IPS-18c (cell line): ENCODE data around the gene TBC1D9.

Experiments used
- H3K4me3 ChIP-seq: 2 replicates; pipeline ENCODE4 v1.7.0; 2013; ENCODE audit warnings: low read depth, mild to moderate bottlenecking, low read length, moderate library complexity; ENCODE audit not compliant: insufficient read depth
- H3K9me3 ChIP-seq: one replicate; pipeline ENCODE4 v1.6.1; 2013; ENCODE audit warnings: mild to moderate bottlenecking, low read length, moderate library complexity; ENCODE audit not compliant: control insufficient read depth, insufficient read depth

Gene TBC1D9

DNA sequence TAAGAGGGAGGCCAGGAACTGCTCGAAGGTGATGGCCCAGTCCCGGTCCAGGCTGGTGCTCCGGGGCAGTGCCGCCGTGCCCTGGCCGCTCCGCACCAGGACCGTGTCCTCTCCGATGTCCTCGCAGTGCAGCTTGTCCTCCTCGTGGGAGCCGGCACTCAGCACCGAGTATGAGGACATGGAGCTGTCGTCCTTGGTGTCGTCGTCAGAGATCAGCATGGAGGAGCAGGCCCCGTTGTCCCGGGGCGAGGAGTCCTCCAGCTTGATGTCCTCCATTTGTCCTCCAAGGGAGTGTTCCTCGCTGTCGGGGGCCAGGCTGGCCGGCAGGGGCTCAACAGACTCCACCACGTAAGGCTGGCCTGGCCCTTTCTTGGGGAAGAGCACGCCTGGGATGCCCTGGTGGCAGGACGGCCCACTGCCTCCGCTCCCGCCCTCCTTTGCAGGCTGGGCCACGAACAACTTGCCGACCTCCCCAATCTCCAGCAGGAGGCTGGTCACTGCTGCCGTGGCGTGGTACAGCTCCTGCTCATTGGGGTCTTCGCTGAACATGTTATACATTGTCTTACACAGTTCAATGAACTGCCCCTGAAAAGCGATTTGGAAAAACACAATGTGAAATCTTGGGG is 133.7 kb downstream of the TBC1D9 start:
- no peak overlapping the region for H3K4me3 ChIP-seq
- no peaks in the 10 kb centered on the region for H3K9me3 ChIP-seq

DNA sequence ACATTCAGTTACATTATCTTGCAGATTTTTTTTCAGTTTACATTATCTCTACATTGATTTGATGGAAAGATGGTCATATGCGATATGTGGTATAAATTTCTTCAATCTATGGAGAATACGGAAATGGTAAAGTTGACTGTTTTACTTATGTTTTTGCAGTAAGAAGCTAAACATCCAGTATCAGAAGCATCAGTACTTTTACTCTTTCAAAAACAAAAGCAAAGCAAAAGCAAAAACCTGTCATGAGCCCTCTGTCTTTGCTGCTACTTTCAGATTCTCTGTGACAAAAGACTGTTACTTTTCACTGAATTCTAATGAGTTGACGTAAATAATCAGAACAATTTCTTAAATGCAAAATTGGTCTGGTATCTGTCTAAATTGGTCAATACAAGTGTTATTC is 135.0 kb downstream of the TBC1D9 start:
- no peak overlapping the region for H3K4me3 ChIP-seq
- H3K9me3 ChIP-seq = no peaks in the 10 kb centered on the region

DNA sequence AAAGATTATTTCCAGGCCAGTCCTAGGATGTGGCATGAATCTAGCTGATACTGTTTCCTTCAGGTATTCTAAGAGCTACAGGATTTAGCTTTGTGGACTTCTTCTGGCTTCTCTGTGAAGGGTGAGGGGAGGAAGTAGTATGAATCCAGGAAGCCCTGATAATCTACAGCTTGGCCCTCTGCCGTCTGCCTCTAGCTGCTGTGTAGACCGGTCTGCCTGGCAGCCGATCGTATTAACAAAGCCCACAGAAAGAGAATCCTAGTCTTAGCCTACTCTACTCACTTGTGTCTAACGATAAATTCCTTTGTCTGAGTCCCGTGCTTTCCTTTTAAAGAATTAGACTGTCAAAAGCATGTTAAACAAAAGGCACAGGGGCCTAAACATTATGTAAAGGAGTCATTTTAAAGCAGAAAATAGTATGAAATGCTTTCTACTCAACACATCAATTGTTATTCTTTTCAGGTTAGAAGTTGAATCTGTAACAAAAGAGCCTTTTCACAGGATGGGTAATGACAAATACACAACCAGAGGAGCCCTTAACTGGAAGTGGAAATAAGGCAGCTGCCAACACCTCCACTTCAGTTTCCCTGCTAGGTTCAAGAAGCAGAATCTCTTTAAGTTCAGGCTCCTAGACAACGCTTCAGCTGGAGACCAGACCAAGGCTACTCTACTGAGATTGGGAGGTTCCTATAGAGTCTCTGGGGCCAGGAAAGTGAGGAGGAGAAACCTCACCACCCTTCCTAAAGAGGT is 138.5 kb downstream of the TBC1D9 start:
- H3K4me3 ChIP-seq = no peak overlapping the region

GRCh38 chr4:140615451-140615850 is 140.7 kb downstream of the TBC1D9 start:
- H3K9me3 ChIP-seq = no peaks in the 10 kb centered on the region
- H3K4me3 ChIP-seq = no peak overlapping the region

More for the DNA sequence above, 138.5 kb downstream of the TBC1D9 start:
- no peaks in the 10 kb centered on the region for H3K9me3 ChIP-seq

GRCh38 chr4:140612357-140612756 is 143.8 kb downstream of the TBC1D9 start:
- H3K9me3 ChIP-seq = no peaks in the 10 kb centered on the region
- no peak overlapping the region for H3K4me3 ChIP-seq

- H3K9me3 ChIP-seq = no peaks in the 10 kb centered on the region
- H3K4me3 ChIP-seq = no peak overlapping the region
These were observed 144.3 kb downstream of the TBC1D9 start for GRCh38 chr4:140611854-140612253.

DNA sequence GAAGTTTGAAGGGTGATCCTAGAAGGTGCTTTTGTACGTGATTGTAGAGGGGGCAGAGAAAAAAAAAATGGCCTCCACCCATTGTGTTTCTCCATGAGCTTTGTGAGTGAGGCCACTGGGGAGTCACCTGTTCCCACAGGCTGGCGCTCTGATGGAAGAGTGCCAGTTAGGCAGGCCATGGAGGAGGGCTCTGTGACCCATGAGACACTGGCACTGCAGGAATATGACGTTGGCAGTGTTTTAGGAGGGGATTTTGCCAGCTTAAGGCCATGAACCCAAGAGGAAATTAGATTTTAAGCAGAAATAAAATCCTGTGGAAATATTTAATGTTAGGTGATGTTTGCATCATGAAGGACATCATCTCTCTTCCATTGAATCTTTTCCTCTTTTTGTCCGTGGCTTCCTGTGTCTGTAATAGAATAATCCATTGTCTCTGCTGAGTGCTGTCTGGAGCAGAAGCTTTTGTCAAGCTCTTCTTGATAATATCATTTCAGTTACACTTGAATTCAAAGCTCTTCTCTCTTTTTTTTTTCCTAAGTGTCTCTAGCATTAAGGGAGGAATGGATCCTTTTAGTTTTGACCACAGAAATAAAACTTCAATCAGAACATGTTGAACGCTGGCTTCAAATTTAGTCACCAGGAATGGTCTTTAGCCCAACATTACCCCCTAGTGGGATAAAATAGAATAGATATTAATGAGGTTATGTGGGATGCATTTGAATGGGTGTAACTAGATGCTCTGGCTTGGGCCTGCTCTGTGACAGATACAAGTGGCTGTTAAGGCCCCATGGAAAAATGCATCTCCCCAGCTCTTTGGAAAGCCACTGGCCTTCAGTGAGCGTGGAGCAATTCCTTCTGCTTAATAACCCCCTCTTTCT is 146.4 kb downstream of the TBC1D9 start:
- H3K4me3 ChIP-seq = no peak overlapping the region
- H3K9me3 ChIP-seq = no peaks in the 10 kb centered on the region

GRCh38 chr4:140607852-140608251 is 148.3 kb downstream of the TBC1D9 start:
- Histone ChIP-seq H3K9me3 (no peaks in the 10 kb centered on the region), H3K4me3 (no peak overlapping the region)

GRCh38 chr4:140604544-140604943 is 151.6 kb downstream of the TBC1D9 start:
- Histone ChIP-seq H3K4me3 (no peak overlapping the region), H3K9me3 (no peaks in the 10 kb centered on the region)

- H3K4me3 ChIP-seq = no peak overlapping the region
- no peaks in the 10 kb centered on the region for H3K9me3 ChIP-seq
These were observed 152.9 kb downstream of the TBC1D9 start for GRCh38 chr4:140603286-140603685.

DNA sequence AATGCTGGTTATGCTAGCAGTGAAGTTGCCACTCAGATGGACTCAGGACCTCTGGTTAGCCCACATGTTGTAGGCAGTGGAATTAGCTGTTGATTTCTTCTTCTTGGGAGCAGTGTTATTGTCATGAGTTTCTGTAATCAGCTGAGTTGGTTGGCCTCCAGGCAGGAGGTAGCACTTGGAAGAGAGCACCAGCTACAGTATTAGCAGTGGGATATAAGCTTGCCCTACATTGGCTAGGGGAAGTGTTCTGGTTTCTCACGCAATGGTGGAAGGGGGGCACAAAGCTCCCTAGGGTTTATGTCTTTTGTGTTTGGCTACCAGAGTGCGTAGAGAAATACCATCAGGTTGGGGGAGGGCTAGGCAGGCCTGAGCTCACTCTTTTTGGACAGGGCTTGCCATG is 153.5 kb downstream of the TBC1D9 start:
- no peaks in the 10 kb centered on the region for H3K9me3 ChIP-seq
- H3K4me3 ChIP-seq = no peak overlapping the region

DNA sequence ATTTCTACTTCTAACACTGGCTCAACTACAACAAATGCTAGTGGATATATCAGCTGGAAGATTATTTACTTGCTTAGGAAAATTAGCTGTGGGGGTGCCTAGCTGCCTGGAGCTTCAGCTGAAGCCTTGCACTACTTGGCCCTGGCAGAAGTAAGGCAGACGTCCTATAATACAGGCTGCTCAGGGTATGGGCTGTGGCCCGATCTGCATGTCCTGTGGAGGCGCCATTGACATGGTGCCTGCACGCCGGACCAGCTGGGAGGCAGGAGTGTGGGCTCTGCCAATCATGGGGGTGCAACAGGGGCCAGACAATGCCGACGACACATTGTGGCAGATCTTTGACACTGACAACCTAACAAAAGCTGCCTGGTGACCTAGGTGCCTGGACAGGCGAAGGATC is 155.8 kb downstream of the TBC1D9 start:
- no peaks in the 10 kb centered on the region for H3K9me3 ChIP-seq
- H3K4me3 ChIP-seq = no peak overlapping the region

- H3K9me3 ChIP-seq = no peaks in the 10 kb centered on the region
- H3K4me3 ChIP-seq = no peak overlapping the region
These were observed 161.1 kb downstream of the TBC1D9 start for GRCh38 chr4:140595065-140595464.

DNA sequence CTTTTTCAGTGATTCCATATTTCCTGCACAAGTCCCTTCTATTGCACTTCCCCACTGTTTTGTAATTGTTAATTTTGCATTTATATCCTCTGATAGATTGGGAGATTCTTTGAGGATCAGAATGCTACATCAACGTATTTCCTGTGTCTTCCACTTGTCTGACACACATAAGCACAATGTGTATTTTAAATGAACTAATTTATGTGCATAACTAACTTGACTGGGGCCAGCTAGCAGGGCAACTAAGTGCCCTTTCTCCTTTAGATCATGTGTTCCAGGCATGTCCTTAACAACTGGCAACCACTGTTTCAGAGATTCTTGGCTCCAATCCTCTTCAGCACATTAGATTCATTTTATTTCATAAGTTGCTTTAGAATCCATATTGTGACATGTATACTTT is 171.7 kb downstream of the TBC1D9 start:
- no peak overlapping the region for H3K4me3 ChIP-seq
- H3K9me3 ChIP-seq = peaks cover 2% of the 10 kb centered on the region

GRCh38 chr4:140581078-140581477 is 175.1 kb downstream of the TBC1D9 start:
- H3K4me3 ChIP-seq = no peak overlapping the region
- no peaks in the 10 kb centered on the region for H3K9me3 ChIP-seq

- H3K9me3 ChIP-seq = no peaks in the 10 kb centered on the region
- H3K4me3 ChIP-seq = no peak overlapping the region
These were observed 176.9 kb downstream of the TBC1D9 start for GRCh38 chr4:140579278-140579677.

DNA sequence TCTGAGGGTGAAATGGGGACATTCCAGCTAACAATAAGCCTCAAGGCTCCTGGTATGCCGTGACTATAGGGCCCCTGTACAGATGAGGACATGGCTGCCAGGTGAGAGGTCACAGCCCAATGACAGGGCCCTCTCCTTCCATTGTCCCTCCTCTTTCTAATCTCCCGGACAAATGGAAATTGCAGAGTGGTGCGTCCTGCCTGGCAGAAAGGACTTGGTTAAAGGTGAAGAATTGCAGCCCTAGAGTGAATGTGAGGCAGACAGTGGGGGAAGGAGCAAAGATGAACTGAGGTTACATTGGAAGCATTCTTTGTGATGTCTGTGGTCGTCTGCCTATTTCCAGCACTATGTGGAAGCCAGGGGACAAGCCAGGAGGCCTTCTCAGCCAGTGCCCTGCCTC is 180.7 kb downstream of the TBC1D9 start:
- no peak overlapping the region for H3K4me3 ChIP-seq

DNA sequence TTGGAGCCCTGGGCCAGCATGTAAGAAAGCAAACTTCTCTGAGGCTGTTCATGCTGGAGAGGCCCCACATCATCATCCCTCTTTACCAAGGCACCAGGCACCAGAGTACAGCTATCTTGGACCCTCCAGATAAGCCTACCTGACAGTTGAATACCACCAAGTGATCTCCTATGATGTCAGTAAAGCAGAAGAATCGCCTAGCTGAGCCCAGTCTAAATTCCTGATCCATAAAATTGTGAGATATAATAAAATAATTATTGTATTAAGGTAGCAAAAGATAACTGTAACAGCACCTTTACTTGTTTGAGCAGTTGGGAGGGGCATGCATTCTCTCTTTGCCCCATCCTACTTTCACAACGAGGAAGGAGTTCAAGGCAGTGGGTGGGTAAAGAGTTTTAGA is 184.6 kb downstream of the TBC1D9 start:
- no peak overlapping the region for H3K4me3 ChIP-seq
- H3K9me3 ChIP-seq = no peaks in the 10 kb centered on the region

More for the DNA sequence above, 180.7 kb downstream of the TBC1D9 start:
- H3K9me3 ChIP-seq = no peaks in the 10 kb centered on the region
